Activated CD8-positive, alpha-beta memory T cell treated with anti-CD3 and anti-CD28 coated beads, Interleukin-2, amount 50 U/mL, for 48 hours (primary cell): ENCODE data around the gene VPS4A.
"Not testable (repeated sequence)": the region's sequence is repeated elsewhere in the genome, so short reads cannot be mapped to it uniquely, and the experiment has no call there.

Source experiments
- DNase-seq: peaks from one replicate; pipeline ENCODE4 v3.0.0-alpha.2; 2020

The VPS4A gene

DNA sequence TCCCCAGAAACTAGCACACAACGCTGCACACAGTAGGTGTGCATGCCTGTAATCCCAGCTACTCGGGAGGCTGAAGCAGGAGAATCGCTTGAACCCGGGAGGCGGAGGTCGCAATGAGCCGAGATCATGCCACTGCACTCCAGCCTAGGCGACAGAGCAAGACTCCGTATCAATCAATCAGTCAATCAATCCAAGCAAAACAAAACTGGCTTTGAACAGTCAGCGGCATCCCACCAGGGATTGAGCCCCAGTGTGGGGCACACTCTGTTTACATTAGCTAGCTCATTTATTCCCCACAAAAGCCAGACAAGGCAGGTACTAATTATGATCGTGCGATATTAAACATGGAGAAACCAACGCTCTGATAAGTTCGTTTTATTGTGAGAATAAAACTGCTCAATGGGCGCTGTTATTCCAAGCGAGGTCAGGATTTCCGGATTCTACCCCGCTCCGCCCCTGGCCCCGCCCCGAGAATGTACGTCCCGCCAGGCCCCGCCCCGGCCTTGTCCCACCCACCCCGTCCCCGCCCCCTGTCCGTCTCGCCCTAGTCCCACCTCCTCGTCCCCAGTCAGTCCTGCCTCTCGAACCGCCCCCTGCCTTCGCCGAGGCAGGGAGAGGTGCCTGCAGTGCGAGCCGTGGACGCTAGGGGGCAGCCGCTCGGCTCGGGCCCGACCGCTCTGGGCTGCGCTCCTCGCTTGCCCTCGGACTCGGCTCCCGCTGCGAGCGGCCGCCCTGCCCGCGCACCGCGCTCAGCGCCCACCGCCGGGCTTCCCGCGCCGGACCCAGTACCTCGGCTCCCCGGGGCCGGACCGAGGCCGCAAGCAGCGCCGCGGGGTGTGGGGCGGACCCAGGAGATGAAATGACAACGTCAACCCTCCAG is at the start of gene VPS4A:
VPS4A (plus strand) TSS at position 698 of the 880 bp plus-strand sequence; CDS start at position 860, 162 bp downstream.
- DNase-seq, result peak; percentile 100

DNA sequence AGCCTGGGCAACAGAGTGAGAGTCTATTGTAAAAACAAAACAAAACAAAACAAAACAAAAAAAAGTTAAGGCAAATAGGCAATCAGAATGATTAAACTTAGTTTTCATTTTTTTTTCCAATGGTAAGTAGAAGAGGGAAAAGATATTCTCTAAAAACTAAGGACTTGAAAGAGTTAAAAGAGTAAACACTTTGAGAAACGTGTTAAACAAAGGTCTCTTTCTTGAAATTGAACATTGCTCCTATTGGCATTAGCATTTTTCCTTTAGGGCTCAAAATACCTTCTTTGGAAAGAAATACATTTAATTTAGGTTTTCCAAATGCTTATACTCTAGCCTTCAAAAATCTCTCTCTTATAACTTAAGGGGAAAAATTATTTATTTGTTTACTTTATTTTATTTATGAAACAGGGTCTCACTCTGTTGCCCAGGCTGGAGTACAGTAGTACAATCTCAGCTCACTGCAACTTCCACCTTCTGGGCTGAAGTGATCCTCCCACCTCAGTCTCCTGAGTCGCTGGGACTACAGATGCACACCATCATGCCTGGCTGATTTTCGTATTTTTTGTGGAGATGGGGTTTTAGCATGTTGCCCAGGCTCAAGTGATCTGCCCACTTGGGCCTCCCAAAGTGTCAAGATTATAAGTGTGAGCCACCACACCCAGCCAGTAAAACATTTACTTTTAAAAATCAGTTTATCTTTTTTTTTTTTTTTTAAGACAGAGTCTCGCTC is 44.7 kb upstream of the VPS4A start:
- DNase-seq, result no peak

DNA sequence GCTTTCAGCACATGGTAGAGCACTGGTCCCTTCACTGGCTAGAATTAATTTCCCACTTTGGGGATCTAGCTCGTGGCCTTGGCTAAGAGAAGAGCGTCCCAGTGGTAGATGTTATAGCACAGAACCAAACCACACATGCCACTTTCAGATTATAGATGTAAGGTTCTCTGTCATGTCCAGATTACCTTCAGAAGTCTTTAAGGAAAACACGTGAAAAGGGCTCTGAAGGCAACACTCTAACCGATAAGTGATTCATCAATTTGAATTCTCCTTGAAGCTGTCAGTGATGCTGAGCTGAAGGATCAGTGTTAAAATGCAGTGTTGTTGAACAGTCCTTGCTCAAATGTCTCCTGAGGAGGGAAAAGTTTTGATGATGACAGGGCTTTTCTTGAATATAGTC is 43.5 kb upstream of the VPS4A start:
- no peak for DNase-seq

DNA sequence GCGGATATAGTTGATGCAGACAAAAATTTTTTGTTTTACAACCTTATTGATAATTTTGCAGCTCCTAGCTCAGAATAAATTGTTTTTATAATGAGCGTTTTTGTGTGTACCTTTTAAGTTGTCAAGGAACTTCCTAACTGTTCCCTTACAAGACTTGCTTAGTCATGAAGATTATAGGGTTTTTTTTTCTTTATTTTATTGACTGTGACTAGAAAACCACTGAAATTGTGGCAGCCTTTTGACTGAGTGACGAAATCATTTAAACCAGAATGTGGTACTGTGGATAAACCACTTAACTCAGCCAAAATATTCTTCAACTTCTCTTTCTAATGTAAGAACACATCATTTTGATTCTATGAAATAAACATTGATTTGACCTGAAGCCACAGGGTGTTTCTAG is 40.8 kb upstream of the VPS4A start:
- no peak for DNase-seq

DNA sequence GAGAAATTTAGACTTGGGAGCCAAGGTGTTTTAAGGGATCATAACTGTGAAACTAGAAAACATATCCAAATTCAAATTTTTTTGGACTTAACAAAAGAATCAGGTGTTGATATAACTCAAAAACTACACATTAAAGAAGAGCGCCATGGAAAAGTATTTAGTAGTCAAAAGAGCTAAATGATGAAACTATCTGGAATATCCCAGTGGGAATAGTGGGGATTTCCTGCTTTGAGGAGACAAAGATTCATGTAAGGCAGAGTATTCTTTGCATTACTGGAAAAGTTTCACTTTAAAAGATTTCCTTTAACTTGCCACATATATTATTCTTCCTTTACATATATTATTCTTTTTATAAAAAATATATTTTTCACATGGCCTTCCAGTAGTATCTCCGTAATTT is 40.3 kb upstream of the VPS4A start:
- DNase-seq, result no peak

DNA sequence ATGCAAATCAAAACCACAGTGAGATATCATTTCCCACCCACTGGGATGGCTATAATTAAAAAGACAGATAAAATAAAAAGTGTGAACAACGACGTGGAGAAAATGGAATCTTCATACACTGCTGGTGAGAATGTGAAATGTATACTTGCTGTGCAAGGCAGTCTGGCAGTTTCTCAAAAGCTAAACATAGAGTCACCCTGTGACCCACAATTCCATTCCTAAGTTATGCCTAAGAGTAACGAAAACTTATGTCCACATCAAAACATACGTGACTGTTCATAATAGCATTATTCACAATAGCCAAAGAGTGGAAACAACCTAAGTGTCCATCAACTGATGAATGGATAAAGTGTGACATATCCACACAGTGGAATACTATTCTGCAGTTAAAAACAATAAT is 38.1 kb upstream of the VPS4A start:
- DNase-seq, result no peak

DNA sequence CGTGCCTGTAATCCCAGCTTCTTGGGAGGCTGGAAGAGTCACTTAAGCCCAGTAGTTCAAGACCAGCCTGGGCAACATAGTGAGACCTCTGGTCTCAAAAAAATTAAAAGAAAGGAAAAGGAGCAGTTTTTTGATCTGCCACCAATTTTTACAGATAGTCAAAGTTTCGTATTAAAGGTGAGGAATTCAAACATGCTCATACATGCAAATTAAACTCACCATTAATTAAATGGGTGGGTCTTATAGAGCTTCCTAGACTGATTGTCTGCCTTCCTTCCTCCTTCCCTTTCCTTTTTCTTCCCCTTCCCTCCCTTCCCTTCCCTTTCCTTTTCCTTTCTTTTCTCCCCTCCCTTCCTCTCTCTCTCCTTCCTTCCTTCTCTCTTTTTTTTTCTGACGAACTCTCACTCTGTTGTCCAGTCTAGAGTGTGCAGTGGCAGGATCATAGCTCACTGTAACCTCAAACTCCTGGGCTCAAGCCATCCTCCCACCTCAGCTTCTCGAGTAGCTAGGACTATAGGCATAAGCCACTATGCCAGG is 36.4 kb upstream of the VPS4A start:
- no peak for DNase-seq

DNA sequence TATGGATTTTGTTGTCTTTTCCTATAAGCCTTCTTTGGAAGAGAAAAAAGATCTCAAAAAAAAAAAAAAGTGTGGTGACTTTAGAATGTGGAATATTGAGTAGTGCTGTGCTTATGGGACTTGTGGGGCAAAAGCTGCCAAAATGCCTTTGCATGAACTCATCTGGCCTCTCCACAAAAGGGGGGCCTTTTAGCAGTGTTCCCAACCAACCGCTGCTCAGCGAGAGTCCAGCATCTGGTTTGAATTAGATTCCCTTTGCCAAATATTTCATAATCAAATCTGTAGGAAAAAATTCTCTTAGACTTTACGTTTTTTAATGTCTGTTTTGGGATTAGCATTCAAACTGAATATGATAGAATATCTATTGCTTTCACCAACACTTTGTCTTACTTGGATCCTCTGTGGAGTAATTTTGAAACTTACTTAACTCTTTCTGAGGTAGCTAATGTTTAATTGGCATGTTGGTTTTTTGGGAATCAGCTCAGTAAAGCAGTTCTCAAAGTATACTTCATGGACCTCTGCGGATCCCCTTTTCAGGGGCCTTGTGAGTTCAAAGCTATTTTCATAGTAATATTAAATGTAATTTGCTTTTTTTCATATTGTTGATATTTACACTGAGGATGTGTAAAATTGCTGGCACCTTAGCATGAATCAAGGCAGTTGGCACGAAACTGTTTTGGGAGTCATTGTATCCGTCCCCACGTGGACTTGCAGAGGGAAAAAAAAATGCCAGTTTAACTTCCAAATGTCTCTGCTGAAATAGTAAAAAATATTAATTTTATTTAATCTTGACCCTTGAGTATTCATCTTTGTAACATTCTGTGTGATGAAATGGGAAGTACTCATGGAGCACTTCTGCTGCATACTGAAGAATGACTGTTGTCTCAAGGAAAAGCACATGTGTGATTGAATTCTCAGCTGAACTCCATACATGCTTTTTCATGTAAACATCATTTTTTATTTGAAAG is 34.7 kb upstream of the VPS4A start:
- DNase-seq, result no peak

DNA sequence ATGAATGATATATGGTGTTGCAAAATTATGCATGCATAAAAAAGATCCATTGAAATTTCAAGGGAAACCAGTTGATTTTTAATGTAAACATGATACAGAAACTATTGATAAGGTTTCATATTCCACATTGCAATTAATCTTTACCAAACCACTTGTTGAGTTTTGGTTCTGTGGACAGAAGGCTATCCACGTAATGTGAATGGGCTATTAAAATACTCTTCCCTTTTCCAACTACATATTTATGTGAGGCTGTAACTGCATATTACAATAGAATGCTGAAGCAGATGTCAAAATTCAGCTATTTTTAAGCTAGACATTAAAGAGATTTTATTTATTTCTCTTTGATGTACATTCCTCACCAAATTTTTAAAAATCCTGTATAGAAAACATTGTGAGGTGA is 33.7 kb upstream of the VPS4A start:
- no peak for DNase-seq

DNA sequence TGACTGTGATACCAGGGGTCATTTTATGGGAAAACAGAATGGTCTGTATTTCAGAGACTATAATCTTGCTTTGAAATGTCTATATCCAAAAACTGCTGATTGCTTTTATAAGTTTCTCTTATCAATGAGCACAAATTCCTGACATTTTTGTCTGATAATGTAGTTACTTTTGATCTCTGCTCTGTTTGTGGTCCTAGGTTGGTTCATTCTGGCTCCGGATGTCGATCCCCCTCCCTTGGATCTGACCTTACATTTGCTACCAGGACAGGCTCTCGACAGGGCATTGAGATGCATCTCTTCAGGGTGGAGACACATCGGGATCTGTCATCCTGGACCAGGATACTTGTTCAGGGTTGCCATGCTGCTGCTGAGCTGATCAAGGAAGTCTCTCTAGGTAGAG is 27.3 kb upstream of the VPS4A start:
- DNase-seq, result no peak

DNA sequence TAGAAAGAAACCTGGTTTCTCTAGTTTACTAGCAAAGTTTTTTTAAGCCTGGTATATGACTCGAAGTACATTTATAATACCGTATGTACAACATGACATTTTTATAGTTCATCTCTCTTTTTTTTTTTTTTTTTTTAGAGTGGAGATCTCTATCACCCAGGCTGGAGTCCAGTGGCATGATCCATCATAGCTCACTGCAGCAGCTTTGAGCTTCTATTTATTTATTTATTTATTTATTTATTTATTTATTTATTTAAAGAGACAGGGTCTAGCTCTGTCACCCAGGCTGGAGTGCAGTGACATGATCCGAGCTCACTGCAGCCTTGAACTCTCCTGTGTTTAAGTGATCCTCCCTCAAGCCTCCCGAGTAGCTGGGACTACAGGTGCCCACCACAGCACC is 25.9 kb upstream of the VPS4A start:
- DNase-seq, result no peak

DNA sequence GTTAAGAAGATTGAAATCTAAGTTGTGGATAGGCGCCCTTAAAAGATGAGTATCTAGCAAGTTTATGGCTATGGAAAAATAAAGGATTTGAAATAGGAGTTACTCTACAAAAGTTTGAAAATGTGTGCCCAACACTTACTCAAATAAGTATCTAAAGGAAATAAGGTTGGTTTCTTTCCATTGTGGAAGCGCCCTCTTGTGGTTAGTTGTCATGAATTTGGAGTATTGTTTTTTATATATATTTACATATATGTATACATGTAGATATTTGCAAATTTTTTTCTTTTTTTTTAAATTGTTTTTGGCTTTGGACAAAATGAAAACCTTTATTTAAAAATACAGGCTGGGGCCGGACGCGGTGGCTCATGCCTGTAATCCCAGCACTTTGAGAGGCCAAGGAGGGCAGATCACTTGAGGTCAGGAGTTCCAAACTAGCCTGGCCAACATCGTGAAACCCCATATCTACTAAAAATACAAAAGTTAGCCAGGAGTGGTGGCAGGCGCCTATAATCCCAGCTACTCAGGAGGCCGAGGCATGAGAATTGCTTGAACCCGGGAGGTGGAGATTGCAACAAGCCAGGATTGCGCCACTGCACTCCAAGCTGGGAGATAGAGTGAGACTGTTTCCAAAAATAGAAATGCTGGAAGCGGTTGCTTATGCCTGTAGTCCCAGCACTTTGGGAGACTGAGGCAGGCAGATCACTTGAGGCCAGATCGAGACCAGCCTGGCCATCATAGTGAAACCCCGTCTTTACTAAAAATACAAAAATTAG is 24.0 kb upstream of the VPS4A start:
- DNase-seq, result no peak

DNA sequence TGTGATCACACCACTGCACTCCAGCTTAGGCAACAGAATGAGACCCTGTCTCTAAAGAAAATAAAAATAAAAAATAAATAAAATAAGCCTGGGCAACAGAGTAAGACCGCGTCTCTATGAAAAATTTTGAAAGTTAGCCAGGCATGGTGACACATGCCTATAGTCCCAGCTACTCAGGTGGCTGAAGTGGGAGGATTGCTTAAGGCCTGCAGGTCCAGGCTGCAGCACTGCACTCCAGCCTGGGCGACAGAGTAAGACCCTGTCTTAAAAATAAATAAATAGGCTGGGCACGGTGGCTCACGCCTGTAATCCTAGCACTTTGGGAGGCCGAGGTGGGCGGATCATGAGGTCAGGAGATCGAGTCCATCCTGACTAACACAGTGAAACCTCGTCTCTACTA is 19.5 kb upstream of the VPS4A start:
- not testable (repeated sequence) for DNase-seq

DNA sequence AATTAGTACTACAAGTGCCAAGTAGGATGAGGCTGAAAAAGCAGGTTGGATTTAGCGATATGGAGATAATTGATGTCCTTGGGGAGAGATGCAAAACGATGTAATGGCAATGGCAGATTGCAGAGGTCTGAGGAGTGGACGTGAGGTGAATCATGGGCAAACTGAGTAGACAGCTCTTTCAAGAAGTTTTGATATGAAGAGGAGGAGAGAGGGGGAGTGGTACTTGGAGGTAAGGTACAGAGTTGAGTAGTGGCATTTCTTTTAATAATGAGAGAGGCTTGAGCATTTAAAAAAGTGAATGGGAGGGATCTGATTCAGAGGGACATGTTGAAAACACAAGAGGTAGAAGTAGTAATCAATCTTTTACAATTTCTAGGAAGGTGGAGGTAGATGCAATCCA is 17.7 kb upstream of the VPS4A start:
- no peak for DNase-seq

DNA sequence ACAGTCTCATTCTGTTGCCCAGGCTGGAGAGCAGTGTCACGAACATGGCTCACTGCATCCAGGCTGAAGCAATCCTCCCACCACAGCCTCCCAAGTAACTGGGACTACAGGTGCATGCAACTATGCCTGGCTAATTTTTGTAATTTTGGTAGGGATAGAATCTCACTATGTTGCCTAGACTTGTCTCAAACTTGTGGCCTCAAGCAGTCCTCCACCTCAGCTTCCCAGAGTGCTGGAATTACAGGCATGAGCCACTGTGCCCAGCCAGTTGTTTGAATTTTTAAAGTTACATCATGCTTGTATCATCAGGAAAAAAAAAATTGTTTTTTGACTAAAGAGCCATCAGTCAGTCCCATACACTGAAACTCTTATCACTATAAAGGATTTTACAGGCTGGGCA is 17.1 kb upstream of the VPS4A start:
- no peak for DNase-seq

DNA sequence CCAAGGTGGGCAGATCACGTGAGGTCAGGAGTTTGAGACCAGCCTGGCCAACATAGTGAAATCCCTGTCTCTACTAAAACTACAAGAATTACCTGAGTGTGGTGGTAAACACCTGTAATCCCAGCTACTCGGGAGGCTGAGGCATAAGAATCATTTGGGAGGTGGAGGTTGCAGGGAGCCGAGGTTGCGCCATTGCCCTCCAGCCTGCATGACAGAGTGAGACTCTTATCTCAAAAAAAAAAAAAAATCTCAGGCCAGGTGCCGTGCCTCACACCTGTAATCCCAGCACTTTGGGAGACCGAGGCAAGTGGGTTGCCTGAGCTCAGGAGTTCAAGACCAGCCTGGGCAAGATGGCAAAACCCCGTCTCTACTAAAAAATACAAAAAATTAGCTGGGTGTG is 14.4 kb upstream of the VPS4A start:
- DNase-seq, result not testable (repeated sequence)

DNA sequence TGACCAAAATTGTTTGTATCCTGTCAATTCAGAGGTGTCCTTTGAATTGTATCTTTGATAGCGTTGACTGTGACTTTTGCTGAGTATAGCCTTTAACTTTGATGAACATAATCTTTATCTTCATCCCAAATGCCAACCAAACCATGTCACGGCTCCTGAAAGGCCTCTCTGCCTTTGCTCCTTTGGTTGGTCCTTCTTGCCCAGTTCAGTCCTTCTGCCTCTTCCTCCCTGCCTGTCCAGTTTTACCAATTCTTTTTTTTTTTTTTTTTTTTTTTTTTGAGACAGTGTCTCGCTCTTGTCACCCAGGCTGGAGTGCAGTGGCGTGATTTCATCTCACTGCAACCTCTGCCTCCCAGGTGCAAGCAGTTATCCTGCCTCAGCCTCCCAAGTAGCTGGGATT is 12.9 kb upstream of the VPS4A start:
- DNase-seq, result no peak

DNA sequence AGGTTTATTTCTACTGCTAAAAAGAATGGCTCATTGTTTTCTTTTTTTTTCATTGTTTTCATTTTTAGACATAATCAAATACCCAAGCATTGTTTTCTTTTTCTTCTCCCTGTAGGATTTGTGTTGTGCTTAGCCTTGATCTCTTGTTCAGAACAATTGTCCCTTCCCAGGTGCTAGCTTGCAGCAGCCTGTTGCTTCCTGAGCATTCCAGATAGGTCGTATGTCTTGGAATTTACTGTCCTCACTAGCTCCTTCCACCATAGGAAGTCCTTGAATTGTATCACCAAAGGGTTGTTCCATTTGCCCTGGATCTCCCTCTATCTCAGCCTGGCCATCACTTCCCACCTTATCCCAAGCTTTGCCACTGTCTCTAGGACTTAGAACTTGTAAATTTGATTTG is 10.0 kb upstream of the VPS4A start:
- no peak for DNase-seq

DNA sequence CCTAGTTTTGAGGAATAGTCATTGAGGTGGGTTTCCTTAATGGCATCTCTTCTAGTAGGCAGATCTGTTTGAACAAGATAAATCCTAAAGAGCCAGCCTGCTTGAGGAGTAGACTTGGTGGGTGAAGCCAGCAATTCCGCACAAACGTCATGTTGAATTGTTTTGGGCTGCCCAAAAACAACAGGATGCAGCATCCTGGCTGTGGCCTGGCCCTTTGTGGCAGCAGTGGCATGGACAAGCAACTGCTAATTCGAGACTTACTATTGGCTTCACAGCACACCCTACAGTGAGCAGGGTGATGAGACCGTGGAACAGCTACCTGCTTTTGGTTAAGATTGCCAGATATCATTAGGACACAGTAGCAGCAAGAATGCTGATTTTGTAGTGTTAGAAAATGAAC is 9.3 kb upstream of the VPS4A start:
- no peak for DNase-seq

DNA sequence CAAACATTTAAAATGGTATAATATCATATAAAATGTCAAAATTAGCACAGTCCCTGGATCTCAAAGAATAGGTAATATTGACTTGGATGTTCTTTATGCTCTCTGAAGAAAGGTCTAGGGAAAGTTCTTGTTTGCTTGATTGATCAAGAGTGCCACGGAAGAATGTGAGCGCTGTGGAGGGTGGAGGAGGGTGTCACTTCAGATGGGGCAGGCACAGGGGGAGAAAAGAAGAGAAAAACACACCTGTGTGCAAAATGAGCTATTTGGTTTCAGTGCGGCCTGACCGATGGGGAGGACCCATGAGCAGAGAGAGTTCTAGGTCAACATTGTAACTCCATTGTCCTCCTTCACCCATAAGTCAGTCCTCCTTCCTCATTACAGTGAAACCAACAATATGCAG is 8.8 kb upstream of the VPS4A start:
- DNase-seq, result no peak

DNA sequence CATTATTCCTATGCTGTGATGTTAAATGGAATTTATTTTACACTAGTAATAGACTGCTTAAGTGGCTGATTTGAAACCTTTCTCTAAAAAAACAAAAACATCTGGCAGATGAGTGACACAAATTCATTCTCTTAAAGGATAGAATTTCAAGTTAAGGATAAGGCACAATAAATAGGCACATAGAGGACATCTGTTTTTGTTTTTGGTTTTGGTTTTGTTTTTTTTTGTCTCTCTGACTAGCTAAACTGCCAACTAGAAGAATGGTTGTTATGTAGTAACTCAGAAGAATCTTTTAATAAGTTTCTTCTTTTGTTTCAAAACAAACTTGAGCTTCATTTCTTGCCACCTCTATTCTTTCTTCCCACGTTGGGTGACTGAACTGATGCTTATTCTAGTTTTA is 5.1 kb upstream of the VPS4A start:
- DNase-seq, result no peak

DNA sequence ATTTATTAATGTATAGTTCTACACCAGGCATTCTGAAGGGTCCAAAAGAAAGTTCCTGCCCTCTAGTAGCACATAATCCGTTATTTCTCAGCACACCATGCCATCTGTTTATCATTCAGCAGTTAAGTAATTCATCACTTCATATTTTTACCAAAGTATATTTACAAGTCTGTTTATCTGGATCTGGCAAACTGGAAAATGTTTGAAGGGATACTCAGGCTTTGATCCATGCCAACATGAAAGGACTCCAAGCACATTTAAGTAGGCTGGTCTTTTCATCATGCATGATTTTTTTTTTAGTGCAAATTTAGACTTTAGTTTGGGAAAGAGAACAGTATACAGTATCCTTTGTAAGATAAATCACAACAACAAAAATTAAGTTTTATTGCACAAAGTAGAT is 4.1 kb upstream of the VPS4A start:
- no peak for DNase-seq
